ENCODE results near the gene TTN.

Gene TTN

DNA sequence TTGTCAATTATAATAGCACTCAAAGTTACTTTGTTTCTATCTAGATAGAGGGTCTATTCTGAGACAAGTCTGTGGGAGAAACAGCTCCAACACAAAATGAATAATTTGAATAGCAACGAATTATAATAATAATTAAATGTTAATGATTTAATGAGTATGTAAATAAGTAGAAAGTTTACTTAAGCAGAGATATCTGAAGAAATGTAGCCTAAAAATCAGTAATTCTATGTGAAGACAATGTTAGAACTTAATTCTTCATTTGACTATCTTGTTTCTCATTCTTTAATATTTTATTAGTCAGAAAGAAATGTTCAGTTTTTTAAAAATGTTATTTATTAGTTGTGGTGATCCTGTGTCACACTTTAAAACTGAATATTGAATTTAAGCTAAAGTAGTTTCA is 165.7 kb downstream of the TTN start:
- DNase-seq: no peak

GRCh38 chr2:178635897-178636296 is 171.3 kb downstream of the TTN start:
- DNase-seq: no peak

GRCh38 chr2:178632729-178633128 is 174.5 kb downstream of the TTN start:
- no peak for DNase-seq

GRCh38 chr2:178630581-178630980 is 176.6 kb downstream of the TTN start:
- no peak for DNase-seq

DNA sequence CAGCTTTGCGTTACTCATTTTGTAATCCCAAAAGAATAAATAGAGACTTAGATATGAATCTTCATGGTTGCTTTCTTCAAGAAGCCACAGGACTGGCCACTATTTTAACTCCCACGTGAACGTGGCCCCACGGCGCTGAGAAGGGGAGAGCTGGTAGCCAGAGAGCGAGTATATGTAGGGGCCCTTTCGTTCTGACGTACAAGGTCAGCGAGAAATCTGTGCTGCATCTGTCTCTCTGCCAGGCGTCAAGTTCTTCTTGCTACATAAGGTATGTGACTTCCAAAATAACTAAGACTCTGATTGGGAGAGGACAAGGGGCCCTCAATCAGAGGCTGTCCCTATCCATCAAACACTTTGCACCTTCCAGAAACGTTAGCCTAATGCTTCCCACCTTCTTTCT is 177.8 kb downstream of the TTN start:
- no peak for DNase-seq

DNA sequence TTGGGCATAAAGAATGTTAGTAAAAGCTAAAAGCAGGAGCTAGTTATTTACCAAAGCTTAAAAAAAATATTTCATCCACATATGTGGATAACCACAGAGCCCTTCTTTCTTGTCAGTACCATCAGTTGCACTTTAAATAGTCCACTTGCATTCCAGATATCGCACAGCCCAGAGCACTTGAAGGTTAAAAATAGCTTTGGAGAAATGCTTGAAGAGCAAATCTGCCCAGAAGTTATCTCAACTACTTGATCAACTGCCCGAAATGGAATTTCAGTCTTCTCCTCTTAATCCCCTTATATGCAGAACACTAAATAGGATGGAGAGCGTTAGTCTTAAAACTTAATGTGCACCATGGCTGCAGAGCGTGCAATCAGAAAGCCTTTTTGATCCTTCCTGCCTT is 178.6 kb downstream of the TTN start:
- DNase-seq: no peak

GRCh38 chr2:178627401-178627800 is 179.8 kb downstream of the TTN start:
- no peak for DNase-seq

- DNase-seq: no peak
Observed at GRCh38 chr2:178615969-178616368, 191.3 kb downstream of the TTN start.

- no peak for DNase-seq
Observed at GRCh38 chr2:178602901-178603300, 204.3 kb downstream of the TTN start.

DNA sequence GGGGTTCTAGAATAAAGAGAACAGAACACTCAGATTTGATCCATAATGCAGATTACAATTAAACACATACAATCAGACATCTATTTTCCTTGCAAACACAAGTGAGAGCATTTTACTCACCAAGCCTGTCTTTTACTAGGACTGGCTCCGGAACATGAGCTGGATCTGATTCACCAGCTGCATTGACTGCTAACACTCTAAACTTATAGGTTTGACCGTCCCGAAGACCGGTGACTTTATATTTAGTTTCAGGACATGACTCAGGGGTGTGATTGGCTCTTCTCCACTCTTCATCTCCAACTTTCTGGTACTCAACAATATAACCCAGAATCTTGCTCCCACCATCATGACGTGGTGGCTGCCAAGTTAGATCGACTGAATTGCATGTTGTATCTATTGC is 214.6 kb downstream of the TTN start:
- no peak for DNase-seq

DNA sequence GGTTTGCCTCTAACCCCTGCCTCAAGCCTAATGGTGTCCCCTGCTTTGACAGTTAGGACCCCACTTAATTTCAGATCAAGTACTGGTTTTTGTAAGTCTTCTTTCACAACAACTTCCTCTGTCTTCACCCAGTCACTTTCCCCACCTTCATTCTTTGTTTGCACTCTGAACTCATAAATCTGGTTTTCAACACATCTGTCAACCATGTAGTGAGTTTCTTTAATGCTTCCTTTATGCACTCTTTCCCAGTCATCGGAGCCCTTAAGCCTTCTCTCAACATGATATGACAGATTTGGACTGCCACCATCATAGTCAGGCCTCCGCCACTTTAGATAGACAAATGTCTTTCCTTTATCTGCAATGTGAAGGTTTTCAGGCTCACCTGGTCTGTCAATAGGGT is 217.9 kb downstream of the TTN start:
- DNase-seq: no peak

- DNase-seq: no peak
Observed at GRCh38 chr2:178584666-178585065, 222.6 kb downstream of the TTN start.

DNA sequence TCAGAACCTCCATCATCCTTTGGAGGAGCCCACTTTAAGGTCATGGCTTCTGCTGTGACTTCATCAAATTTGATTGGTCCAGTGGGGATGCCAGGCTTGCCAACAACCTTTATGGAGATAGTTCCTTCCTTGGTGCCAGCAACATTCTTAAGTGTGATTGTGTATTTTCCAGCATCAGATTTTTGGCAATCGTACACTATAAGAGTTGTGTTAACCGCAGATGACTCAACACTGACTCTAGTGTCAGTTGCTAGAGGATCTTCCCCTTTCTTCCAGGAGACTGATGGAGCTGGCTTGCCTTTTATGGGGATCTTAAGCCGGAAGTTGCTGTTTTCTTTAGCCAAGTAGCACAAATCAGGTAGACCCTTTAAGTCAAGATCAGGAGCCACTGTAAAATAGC is 228.2 kb downstream of the TTN start:
- DNase-seq: no peak

- no peak for DNase-seq
Observed at GRCh38 chr2:178574789-178575188, 232.4 kb downstream of the TTN start.

- DNase-seq: no peak
Observed at GRCh38 chr2:178568227-178568626, 239.0 kb downstream of the TTN start.

DNA sequence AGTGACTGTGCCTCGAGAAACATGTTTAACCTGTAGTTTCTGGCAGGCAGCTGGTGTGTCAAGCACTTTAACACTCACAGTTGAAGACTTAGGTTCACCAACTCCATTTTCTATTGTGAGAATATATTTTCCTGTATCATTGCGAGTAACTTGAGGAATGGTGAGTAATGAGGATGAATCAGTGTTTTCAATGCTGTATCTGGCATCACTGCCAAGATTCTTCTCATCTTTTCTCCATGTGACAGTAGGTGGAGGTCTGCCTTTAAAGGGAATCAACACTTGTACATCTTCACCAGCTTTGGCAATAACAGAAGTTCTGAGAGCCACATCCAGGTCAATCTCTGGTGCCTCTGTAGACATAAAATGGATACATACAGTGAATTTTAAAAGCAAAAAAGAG is 254.2 kb downstream of the TTN start:
- DNase-seq: no peak

GRCh38 chr2:178550352-178550751 is 256.9 kb downstream of the TTN start:
- DNase-seq: no peak

GRCh38 chr2:178542569-178542968 is 264.7 kb downstream of the TTN start:
- DNase-seq: no peak

DNA sequence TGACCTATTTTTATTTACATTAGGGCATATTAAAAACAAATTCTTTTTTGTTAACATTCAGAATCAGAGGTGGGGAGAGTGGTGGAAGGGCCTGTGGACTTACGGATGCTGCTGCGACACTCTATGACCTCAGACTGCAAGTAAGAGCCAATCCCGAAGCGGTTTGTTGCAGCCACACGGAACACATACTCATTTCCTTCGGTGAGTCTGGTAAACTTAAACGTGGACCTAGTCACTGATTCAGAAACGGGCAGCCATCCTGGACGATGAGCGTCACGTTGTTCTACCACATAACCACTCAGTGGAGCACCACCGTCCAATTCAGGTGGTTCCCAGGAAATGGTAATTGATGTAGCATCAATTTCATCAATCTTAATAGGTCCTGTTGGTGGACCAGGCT is 265.1 kb downstream of the TTN start:
- DNase-seq: no peak

GRCh38 chr2:178536037-178536436 is 271.2 kb downstream of the TTN start:
- no peak for DNase-seq

DNA sequence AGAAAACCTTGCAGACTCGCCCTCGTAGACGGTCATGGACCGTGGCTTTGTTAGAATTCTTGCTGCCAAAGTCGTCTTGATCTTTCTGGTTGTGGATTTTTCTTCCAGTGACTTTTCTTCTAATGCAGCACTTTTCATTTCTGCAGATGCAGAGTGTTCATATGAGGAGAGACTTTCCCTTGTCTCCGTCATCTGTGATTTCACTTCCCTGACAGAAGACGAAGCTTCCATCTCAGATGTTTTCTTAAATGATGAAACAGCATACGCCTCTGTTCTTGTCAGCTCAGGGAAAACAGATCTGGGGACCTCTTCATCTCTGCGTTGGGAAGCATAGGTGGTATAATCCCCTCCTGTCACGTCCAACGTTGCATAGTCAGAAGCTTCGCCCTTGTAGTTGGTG is 276.1 kb downstream of the TTN start:
- no peak for DNase-seq

DNA sequence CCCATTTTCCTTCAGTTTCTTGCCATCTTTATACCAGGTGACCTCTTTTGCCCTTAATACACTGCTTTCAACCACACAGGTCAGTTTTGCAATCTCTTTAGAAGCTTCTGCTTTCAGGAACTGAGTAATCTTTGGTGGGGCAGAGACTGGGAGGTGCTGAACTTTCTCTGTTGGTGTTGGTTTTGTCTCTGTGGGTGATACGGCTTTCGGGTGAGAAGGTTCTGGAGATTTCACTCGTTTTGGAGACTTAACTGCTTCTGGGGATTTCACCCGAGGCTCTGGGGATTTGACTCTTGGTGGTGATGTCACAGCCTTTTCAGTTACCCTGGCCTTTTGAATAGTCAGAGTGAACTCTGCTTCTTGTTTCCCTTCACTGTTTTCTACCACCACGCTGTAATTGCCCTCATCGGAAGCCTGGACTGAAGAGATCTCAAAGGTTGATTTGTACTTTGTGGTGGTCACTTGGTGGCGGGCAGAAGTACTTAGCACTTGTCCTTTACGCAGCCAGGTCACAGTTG is 276.5 kb downstream of the TTN start:
- DNase-seq: no peak

GRCh38 chr2:178530131-178530530 is 277.1 kb downstream of the TTN start:
- no peak for DNase-seq

DNA sequence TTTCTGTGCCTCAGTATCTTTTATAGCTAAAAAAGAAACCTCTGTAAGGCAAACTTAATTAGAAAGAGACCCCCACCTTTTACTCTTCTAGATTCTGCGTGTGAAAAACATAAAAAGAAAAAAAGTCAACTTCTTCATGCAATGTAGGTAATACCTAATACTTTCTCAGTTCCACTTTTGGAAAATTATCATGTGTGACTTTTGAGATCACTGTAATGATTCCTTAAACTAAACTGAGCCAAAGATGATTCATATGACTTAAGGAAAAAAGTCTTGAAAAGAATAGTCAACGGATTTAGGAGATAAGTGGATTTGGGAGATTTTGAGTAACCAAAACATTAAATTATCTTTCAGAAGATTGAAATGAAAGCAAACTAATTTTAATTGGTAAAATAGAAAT is 278.0 kb downstream of the TTN start:
- DNase-seq: no peak

DNA sequence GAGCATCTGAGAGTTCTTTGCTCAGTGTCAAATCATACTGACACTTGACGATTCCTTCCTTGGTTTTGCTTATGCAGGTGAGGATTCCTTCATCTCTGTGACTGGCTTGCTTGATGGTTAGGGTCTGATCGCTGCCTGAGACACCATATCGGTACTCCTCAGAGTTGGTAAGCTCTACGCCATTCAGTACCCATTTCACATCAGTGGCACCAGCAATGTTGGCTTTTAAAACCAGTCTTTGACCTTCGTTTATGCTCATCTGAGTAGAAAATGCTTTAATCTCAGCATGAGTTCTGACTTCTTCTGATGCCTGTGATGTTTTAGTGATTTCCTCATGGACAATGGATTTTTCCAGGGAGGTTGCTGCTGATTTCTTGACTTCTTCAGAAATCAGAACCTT is 278.6 kb downstream of the TTN start:
- no peak for DNase-seq

DNA sequence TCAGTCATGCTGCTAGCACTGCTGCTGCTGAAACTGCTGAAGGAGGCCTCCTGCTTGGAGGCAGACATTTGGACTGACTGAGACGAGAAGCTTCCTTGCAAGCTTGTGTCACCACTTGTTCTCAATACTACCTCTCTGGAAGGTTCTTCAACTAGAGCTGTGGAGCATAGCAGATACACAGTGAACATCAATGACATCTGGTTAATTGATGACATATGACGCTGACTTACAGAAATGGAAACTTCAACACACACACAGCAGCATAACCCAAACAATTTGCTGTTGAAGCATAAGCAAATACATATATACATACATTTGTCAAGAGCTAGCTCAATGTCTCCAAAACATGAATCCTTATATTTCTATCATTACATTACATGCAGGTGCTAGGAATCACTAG is 279.6 kb downstream of the TTN start:
- DNase-seq: no peak

Measured in NCI-H69 (cell line).